ENCODE measurements around the gene MT1B.
"Not testable (repeated sequence)": the region's sequence is repeated elsewhere in the genome, so short reads cannot be mapped to it uniquely, and the experiment has no call there.

The MT1B gene

DNA sequence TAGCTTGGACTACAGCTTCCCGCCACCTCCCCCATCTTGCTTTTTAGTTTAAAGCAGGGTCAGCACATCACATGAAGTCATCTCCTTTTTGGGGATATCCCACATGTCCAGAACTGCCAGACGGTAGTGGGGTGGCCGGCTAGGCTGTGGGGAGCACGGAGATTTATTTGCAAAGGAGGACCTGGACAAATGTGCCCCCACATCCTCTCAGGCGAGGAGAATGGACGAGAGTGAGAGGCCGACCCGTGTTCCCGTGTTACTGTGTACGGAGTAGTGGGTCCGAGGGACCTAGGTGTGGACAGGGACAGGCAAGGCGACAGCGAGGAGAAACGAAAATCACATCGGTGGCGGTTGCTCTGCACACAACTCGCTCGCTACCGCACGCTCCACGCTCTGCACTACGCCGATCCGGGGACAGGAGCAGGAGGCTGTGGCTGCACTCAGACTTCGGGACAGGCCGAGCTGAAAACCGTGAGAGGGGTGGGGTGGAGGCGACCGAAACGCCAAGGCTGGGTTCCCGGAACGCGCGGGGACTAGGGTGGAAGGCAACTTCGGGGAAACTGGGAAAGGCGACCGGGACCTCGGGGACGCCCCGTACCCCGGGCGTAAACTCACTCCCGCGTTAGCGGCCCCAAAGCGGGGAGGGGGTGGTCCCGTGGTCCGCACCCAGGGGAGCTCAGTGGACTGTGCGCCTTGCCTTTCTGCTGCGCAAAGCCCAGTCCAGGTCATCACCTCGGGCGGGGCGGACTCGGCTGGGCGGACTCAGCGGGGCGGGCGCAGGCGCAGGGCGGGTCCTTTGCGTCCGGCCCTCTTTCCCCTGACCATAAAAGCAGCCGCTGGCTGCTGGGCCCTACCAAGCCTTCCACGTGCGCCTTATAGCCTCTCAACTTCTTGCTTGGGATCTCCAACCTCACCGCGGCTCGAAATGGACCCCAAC lies 13.6 kb upstream of the MT1B start, which contains the start of gene MT1A:
Gene MT1A, plus strand, starts transcription at position 853 of the 937 bp plus-strand sequence. Its CDS starts 73 bp downstream, at position 926.
- DNase-seq (ENCODE audit: low read depth), result no peak

DNA sequence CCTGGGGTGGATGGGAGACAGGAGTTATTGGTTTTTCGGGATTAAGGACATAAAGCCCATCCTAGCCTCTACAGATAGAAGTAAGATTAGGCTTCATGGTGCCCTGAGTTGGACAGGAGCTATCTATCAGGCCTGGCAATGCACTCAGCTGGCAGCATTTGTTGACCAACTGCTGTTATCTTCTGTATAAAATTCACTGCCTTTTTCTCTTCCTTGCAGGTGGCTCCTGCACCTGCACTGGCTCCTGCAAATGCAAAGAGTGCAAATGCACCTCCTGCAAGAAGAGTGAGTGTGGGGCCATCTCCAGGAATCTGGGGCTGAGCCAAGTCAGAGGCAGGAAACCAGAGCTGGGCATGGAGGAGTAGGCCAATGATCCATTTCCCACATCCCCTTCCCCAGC lies 12.6 kb upstream of the MT1B start:
- no peak for DNase-seq (ENCODE audit: low read depth)

DNA sequence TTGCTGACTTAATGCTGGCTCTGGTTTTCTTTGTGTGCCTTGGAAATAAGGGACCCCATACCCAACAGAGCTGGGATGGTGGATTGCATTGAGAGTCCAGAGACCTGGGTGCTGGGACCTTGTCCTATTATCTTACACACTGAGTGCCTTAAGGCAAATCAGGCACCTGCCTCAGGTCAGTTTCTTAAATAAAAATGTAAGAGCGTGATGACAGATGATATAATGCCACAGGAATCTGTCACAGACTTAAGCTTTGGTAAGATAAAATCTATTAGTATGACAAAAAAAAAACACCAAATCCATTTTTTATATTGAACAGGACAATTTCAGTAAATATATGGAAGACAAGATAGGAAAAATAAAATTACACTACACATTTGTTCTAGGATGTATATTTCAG lies 11.6 kb upstream of the MT1B start:
- DNase-seq (ENCODE audit: low read depth), result no peak

DNA sequence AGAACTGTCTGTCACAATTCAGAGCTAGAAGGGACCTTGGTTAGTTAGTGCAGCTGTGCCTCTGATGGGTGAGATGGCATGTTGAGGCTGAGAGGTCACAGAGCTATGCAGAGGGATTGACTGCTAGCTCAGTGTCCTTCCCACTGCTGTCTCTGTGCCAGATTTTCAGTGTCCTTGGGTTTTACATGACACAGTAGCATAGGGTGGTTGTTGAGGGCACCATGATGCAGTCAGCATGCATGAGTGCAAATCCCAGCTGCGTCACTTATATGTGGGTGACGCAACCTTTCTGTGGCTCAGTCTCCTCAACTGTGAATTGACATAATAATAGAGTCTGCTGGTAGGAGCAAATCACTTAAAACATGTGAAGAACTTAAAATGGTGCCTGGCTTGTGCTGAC lies 10.5 kb upstream of the MT1B start:
- DNase-seq (ENCODE audit: low read depth), result no peak

DNA sequence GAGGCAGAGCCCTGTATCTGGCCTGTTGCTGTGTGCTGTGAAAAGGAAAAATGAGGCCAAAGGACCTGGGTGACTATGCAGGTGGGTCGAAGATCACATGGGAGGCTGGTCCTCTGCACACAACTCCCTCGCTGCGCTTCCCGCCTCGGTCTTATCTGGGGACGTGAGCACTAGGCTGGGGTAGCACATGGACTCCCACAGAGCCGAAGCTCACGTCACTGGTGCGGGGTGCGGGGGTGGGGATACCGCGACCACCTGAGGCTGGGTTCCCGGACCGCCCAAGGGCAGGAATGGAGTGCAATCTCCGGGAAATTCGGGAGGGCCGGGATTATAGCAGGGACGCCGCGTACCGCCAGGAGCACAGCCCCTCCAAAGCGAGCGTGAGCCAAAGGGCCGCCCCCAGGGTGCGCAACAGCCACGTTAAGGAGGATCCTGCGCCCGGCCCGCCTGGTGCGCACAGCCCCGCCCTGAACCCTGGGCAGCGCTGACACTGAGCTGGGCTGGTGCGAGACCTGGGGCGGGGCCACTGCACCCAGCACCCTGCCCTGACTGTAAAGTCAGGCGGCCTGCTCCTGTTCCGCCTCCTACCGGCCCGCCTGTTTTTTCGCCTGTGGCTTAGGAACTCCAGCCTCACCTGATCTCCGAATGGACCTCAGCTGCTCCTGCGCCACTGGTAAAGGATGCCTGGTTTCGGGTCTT lies 8.5 kb upstream of the MT1B start:
- peak; percentile 50 for DNase-seq (ENCODE audit: low read depth)

DNA sequence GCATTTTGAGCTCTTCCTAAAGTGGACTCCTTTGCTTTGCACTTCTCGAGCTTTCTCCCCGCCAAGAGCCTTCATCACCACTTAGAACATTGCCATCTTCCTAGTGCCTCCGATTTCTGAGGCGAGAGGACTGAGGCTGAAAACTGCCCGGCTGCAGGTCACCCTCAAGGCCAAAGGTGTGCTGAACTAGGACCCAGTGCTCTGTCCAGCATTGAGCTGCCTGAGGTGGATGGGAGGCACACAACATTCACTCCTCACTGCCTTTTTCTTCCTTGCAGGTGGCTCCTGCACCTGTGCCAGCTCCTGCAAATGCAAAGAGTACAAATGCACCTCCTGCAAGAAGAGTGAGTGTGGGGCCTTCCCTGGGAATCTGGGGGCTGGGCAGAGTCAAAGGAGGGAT lies 7.9 kb upstream of the MT1B start:
- DNase-seq (ENCODE audit: low read depth), result no peak

DNA sequence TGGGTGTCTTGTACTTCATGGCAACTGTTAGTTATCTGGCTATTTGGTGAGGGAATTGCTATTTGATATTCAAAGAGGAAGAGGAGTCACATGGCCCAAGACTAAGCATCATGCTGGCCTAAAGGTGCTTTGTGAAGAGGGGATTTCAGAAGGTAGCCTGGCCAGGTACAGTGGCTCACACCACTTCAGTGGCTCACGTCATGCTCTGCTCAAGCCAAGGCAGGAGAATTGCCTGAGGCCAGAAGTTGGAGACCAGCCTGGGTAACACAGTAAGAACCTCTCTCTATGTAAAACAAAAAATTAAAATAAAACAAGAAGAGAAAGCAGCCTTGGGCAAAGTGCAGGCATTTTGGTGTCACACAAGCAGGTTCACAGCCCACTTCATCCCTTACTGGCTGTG lies 6.4 kb upstream of the MT1B start:
- DNase-seq (ENCODE audit: low read depth), result no peak

DNA sequence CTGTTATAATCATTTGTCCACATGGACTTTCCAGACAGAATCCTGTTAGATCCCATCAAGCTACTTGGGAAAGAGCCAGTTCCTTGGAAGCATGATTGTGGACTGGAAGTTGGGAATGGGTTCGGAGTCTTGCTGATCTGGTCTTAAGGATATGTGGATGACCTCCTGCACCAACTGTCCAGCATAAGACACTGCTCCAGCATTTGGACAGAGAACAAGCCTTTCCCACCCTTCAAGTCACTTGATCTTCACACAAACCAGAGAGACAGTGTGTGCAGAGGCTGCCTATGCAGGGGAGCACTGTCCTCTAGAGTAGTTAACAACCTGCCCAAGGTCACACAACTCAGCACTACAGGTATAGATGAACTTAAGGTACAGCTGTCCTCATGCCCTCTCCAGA lies 5.8 kb upstream of the MT1B start:
- DNase-seq (ENCODE audit: low read depth), result no peak

DNA sequence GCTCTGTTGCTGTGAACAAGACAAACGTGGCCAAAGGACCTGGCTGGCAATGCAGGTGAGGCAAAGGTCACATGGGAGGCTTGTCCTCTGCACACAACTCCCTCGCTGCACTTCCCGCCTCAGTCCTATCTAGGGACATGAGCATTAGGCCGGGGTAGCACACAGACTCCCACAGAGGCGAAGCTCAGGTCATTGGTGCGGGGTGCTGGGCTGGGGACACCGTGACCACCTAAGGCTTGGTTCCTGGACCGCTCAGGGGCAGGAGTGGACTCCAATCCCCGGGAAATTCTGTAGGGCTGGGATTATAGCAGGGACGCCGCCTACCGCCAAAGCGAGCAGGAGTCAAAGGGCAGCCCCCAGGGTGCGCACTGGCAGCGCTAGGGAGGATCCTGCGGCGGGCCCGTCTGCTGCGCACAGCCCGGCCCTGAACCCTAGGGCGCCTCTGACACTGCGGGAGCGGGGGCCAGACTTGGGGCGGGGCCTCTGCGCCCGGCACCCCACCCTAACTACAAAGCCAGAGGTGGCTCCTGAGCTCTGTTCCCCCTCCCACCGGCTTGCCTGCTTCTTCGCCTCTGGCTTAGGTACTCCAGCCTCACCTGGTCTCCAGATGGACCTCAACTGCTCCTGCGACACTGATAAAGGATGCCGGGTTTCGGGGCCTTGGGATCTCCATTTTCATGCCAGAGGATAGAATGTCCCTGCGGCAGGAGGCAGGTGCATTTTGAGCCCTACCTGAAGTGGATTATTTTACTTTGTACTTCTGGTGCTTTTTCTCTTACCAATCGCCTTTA lies 3.9 kb upstream of the MT1B start:
- DNase-seq (ENCODE audit: low read depth), result no peak

DNA sequence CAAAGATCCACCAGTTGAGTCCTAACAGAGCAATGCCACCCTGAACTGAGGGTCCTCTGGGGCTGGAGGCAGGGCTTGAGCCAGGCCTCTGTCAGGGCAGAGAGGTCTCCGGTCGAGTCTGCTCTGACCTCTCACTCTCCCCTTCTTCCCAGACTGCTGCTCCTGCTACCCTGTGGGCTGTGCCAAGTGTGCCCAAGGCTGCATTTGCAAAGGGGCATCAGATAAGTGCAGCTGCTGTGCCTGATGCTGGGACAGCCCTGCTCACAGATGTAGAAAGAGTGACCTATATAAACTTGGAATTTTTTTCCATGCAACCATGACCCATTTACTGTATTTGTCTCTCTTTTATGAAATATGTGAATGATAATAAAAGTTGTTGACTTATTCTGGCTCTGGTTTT lies 2.4 kb upstream of the MT1B start:
- DNase-seq (ENCODE audit: low read depth), result no peak

DNA sequence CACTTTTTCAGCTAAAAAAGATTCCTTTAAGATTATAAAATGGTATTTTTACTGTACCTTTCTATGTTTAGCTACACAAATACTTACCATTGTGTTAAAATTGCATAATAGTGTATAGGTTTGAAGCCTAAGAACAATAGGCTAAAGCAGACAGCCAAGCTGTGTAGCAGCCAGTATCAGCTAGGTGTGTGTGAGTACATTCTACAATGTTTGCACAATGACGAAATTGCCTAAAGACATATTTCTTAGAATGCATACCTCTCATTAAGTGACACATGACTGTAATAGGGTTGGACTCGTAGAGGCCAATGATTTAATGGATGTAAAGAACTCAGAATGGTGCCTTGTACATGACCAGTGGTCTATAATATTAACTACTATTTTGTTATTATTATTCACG lies 1.9 kb upstream of the MT1B start:
- no peak for DNase-seq (ENCODE audit: low read depth)

DNA sequence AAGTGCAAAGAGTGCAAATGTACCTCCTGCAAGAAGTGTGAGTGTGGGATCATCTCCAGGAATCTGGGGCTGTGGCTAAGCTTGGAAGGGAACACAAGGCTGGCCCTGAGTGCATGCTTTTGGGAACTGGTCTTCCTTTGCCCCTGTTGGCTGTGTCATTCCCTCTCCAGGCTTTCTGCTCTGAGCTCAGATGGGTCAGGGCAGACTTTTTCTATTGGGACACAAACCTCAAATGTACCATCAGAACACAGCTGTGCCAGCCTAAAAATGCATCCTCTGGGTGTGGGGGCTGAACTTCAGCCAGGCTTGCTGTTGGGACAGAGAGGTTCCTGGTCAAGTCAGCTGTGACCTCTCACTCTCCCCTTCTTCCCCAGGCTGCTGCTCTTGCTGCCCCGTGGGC lies 914 bp downstream of the MT1B start:
- no peak for DNase-seq (ENCODE audit: low read depth)

DNA sequence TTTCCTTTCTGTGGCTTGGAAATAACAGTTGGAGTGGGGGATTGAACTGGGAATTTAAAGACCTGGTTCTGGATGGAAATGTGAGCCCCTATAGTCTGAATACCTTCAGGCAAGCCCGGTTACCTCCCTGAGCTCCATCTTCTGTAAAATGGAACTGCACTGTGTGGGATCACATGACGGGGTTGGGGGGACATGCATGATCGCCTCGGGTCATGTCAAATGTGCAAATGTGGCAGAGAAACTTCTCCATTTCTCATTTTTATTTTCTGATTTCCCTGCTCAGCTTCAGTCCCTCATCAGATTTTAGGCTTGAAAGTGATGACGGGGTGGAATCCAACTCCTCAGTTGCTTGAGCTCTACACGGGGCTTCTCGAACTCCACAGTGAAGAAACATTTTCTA lies 1.5 kb downstream of the MT1B start:
- no peak for DNase-seq (ENCODE audit: low read depth)

DNA sequence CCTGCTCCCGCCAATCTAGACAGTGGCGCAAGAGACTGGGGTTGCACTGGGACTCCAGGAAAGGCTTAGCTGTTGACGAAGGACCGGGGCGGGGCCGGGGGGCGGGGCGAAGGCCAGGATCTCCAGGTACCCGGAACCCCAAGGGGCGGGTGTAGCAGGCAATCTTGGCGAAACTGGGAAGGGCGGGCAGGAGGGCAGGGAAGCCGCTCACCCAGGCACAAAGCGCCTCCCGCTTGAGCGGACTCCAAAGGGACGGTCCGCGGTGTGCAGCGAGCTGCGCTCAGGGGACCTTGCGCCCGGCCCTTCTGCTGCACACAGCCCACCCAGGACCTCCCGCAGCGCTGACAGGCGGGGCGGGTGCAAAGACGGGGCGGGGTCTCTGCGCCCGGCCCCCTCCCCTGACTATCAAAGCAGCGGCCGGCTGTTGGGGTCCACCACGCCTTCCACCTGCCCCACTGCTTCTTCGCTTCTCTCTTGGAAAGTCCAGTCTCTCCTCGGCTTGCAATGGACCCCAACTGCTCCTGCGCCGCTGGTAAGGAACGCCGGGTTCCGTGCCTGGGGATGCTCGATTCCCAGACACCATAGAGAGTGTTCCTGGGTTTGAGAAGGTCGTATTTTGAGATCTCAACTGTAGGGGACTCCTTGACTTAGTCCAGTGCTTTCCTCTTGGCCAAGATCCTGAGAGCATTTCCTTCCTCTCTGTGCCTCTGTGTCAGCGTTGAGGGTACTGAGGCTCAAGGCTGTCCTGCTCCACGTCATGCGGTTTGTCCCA lies 6.1 kb downstream of the MT1B start, which contains the start of gene MT1F:
Gene MT1F, plus strand, starts transcription at position 405 of the 772 bp plus-strand sequence. Its CDS starts 100 bp downstream, at position 505.
- peak; percentile 44 for DNase-seq (ENCODE audit: low read depth)

DNA sequence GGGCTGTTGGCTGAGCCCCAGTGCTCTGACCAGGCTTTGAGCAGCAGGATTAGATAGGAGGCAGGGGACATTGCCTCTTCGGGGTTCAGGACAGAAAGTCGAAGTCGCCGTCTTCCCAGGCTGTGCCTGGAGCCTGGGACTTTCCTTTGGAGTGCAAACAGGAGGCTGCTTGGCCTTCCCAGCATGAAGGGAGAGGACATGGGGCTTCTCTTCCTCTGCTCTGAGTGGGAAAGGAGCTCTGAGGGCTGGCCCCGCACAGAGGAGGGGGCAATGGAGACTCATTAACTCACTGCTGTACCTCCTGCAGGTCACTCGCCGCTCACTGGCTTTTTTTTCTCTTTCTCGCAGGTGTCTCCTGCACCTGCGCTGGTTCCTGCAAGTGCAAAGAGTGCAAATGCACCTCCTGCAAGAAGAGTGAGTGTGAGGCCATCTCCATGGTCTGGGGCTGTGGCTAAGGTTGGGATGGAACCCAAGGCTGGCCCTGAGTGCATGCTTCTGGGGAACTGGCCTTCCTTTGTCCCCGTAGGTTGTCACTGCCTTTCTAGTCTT lies 6.7 kb downstream of the MT1B start:
- DNase-seq (ENCODE audit: low read depth), result no peak

DNA sequence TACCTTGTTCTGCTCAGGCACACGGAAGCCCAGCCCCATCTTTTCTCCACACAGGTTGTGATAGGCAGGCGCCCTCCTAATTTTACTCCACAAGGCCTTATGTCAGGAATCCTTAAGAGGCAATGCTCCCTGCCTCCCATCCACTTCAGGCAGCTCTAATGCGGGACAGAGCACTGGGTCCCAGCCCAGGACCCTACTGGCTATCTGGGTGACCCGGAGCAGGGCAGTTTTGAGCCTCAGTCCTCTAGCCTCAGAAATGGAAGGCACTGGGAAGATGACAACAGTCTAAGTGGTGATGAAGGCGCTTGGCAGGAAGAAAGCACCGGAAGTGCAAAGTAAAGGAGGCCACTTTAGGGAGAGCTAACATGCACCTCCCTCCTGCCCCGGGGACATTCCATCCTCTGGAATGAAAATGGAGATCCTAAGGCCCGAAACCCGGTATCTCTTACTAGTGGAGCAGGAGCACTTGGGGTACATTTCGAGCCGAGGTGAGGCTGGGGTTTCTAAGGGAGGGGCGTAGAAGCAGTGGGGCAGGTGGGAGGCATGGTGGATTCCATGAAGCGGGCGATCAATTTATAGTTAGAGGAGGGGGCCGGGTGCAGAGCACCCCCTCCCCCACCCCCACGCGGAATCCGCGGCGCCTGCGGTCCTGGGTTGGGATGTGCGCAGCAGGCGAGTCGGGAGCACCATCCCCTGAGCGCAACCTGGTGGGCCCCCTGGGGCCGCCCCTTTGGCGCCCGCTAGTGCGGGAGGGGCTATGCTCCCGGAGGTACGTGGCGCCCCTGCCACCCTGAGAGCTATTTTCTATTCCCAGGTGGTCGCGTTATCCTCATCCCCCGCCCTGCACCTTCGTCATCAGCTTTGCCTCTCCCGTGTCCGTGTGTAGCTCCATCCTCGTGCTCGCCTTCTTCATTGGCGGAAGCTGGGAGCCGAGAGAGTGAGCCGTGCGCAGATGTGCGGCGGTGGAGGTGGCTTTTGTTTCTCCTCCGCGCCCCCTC lies 11.0 kb downstream of the MT1B start:
- DNase-seq (ENCODE audit: low read depth), result no peak

DNA sequence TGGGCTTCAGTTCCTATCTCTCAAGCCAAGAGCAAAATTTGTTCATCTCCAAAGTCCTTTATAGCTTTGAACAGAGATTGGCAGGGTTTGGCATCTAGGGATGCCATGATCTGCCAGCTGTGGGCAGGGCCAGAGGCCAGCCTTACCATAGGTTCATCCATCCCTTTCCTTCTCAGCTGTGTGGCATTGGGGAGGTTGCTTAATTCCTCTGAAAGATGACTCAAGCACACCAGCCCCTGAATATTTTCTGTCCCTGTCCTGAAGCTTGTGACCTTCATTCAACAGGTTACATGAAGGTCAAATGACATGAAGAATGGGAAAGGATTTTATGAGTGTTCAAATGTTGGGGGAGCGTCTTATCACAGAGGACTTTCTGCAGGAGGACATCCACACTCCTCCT lies 12.8 kb downstream of the MT1B start:
- DNase-seq (ENCODE audit: low read depth), result no peak

DNA sequence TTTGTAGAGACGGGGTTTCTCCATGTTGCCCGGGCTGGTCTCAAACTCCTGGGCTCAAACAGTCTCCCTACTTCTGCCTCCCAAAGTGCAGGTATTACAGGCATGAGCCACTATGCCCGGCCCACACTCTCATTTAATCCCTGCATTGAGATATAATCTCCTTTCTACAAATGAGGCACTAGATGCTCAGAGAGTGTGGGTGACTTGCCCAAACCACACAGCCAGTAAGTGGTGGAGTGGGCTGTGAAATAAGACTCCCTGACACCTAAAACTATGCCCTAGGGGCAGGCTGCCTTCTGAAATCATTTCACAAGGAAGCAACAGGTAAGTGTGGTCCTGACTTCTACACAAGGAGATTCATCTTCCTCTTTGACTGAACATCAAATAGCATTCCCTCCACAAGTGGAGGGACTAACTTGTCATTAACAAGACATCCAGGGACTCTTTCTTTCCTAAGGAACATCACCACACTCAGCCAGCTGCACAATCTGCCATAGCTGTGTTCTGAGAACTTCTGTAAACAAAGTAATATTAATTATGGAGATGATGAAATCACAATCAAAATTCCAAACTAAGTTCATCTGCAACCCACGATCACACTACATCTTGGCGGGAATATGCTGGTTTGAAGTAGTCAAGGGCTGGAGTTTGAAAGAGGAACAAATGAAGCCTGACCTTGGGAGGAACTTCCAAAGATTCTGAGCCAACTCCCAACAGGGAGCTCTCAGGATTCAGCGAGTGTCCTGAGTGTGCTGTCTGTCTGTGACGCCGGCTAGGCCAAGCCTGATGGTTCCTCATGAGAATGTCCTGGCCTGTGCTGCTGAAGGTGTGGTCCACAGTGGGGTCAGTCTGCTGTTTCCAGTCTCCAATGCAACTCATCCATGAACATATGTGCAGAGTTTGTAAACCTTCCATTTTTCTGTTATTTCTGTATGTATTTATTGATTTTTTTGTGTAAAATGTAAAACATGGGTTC lies 13.9 kb downstream of the MT1B start:
- not testable (repeated sequence) for DNase-seq (ENCODE audit: low read depth)
